ENCODE results near the gene AGAP1. TPM values are rescaled to one million over a fixed set of nuclear protein-coding genes. Genes with fewer than 3 reads are reported as not detected.

AGAP1 gene
- total RNA-seq, 1 donor, result 18.5 TPM

DNA sequence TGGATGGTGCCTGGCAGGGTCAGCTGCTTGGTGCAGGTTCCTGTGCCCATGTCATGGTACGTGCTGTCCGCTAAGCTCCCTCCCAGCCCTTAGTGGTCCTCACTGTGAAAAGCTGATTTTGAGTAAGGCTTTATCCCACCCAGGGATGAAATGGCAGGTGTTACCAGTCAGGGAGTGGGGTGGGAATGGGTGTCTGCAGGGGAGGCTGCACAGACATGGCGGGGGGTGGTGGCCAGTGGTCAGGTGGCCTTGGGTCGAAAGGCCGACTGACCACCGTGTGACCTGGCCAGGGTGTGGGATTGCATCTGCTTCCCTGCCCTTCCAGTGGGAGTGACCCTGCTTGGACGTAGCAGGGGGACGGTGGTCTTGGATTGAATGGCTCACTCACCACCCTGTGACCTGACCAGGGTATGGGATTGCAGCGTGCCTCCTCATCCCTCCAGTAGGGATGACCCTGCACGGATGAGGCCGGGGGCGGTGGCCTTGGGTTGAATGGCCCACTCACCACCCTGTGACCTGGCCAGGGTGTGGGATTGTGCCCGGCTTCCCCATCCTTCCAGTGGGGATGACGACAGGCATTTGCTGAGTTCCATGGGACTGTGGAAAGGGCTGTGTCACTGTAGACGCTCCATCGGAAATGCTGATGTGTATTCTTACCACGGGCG, 29.8 kb downstream of the AGAP1 start:
- H4K20me1 ChIP-seq (ENCODE audit: insufficient read depth, low read length), result peaks cover 52% of the 10 kb centered on the region
- no peak overlapping the region for H3K4me3 ChIP-seq (ENCODE audit: insufficient read depth, low read length)
- no peak overlapping the region for H3K27ac ChIP-seq (ENCODE audit: low read depth, low read length)
- TF ChIP-seq, protein P1, sequence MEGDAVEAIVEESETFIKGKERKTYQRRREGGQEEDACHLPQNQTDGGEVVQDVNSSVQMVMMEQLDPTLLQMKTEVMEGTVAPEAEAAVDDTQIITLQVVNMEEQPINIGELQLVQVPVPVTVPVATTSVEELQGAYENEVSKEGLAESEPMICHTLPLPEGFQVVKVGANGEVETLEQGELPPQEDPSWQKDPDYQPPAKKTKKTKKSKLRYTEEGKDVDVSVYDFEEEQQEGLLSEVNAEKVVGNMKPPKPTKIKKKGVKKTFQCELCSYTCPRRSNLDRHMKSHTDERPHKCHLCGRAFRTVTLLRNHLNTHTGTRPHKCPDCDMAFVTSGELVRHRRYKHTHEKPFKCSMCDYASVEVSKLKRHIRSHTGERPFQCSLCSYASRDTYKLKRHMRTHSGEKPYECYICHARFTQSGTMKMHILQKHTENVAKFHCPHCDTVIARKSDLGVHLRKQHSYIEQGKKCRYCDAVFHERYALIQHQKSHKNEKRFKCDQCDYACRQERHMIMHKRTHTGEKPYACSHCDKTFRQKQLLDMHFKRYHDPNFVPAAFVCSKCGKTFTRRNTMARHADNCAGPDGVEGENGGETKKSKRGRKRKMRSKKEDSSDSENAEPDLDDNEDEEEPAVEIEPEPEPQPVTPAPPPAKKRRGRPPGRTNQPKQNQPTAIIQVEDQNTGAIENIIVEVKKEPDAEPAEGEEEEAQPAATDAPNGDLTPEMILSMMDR (IDR thresholded peaks at IDR 0.05; ENCODE audit: extremely low read depth, low read depth, low read length), result no peak
- H3K4me2 ChIP-seq (ENCODE audit: insufficient read depth, low read length), result no peak overlapping the region
- no peaks in the 10 kb centered on the region for H3K4me1 ChIP-seq (ENCODE audit: insufficient read depth, low read length)
- H3K36me3 ChIP-seq (ENCODE audit: insufficient read depth, low read length), result no peaks in the 10 kb centered on the region
- no peaks in the 10 kb centered on the region for H3K9me3 ChIP-seq (ENCODE audit: low read depth, low read length)
- H3K79me2 ChIP-seq (ENCODE audit: insufficient read depth, low read length), result peaks cover 83% of the 10 kb centered on the region
- no peaks in the 10 kb centered on the region for H3K27me3 ChIP-seq (ENCODE audit: insufficient read depth, low read length)
- DNase-seq (ENCODE audit: insufficient read length, low spot score, missing footprints), result no peak
- no peak overlapping the region for H2AFZ ChIP-seq (ENCODE audit: low read length)

DNA sequence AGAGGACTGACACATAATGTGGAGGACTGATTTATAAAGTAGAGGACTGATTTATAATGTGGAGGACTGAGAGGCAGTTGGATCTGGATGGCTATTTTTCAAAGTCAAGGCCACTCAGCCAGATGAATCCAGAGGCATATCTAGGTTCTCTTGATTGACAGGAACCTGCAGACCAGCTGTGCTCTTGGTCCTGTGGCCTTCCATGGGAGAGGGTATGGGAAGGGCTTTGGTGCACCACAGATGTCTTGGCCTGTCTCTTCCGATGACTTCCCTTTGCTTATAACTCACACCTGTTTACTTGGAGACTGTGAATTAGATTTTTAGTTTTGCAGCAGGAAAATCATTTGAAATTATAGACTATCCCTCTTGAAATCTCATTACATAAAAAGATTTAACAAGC, 32.3 kb downstream of the AGAP1 start:
- Histone ChIP-seq H3K4me1 (ENCODE audit: insufficient read depth, low read length) (no peaks in the 10 kb centered on the region), H3K4me2 (ENCODE audit: insufficient read depth, low read length) (no peak overlapping the region), H3K27ac (ENCODE audit: low read depth, low read length) (no peak overlapping the region), H3K79me2 (ENCODE audit: insufficient read depth, low read length) (peaks cover 89% of the 10 kb centered on the region), H3K27me3 (ENCODE audit: insufficient read depth, low read length) (no peaks in the 10 kb centered on the region), H3K36me3 (ENCODE audit: insufficient read depth, low read length) (no peaks in the 10 kb centered on the region), H3K9me3 (ENCODE audit: low read depth, low read length) (no peaks in the 10 kb centered on the region), H4K20me1 (ENCODE audit: insufficient read depth, low read length) (peaks cover 61% of the 10 kb centered on the region), H2AFZ (ENCODE audit: low read length) (no peak overlapping the region), H3K4me3 (ENCODE audit: insufficient read depth, low read length) (no peak overlapping the region)
- TF ChIP-seq, protein P1 (IDR thresholded peaks at IDR 0.05; ENCODE audit: extremely low read depth, low read depth, low read length), result no peak
- DNase-seq (ENCODE audit: insufficient read length, low spot score, missing footprints), result no peak

DNA sequence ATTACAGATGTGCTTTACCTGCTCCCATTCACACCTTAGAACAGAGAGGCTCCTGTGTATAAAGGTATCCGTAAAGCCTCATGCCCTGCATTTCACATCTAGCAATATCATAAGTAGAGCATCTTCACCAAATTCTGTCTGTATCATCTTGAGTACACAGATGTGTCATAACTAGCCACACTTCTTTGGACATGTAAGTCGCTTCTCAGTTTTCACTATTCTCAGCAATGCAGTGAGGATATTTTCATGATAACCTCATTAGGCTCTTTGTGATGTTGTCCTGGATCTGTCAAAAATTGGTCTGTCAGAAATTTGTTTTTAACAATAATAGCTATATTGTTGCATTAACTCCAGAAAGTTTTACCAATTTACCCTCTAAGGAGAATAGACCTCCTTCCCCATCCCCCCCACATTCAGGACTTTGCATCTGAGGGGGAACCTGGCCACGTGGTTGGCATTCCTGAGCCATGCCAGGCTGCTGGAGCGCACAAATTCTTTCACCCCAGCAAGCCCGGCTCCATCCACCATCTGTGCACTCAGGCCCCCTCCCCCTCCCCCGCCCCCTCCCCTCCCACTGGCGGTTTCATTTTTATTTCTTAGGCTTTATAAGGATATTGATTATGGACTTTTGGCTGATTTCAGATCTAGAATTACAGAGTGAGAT, 34.1 kb downstream of the AGAP1 start:
- Histone ChIP-seq H4K20me1 (ENCODE audit: insufficient read depth, low read length) (peaks cover 49% of the 10 kb centered on the region), H3K27ac (ENCODE audit: low read depth, low read length) (no peak overlapping the region), H3K4me3 (ENCODE audit: insufficient read depth, low read length) (no peak overlapping the region), H3K36me3 (ENCODE audit: insufficient read depth, low read length) (no peaks in the 10 kb centered on the region), H3K27me3 (ENCODE audit: insufficient read depth, low read length) (no peaks in the 10 kb centered on the region), H3K9me3 (ENCODE audit: low read depth, low read length) (no peaks in the 10 kb centered on the region), H3K79me2 (ENCODE audit: insufficient read depth, low read length) (peaks cover 84% of the 10 kb centered on the region), H3K4me1 (ENCODE audit: insufficient read depth, low read length) (no peaks in the 10 kb centered on the region), H3K4me2 (ENCODE audit: insufficient read depth, low read length) (no peak overlapping the region), H2AFZ (ENCODE audit: low read length) (no peak overlapping the region)
- peak; percentile 80 for DNase-seq (ENCODE audit: insufficient read length, low spot score, missing footprints)
- TF ChIP-seq, protein P1 (IDR thresholded peaks at IDR 0.05; ENCODE audit: extremely low read depth, low read depth, low read length), result no peak

DNA sequence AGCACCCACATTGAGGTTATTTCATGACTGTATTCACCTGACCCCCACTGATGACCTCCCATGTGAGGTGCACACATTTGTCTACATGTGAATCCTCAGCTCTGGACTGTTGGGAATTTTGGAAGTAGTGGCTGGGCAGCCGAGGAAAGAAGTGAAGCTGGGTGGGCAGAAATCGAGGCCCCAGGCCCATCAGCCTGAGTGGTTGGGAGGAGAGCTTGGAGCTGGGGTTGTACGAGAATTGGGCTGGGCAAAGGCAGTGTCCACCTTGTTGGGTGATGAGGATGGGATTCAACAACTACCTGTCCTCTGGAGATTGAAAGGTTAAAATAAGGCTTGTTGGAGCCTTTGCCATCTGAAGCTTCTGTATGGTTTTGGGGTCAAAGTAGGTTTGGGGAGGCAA, 35.8 kb downstream of the AGAP1 start:
- TF ChIP-seq, protein P1 (IDR thresholded peaks at IDR 0.05; ENCODE audit: extremely low read depth, low read depth, low read length), result no peak
- Histone ChIP-seq H3K4me2 (ENCODE audit: insufficient read depth, low read length) (no peak overlapping the region), H3K27me3 (ENCODE audit: insufficient read depth, low read length) (no peaks in the 10 kb centered on the region), H3K36me3 (ENCODE audit: insufficient read depth, low read length) (no peaks in the 10 kb centered on the region), H4K20me1 (ENCODE audit: insufficient read depth, low read length) (peaks cover 44% of the 10 kb centered on the region), H2AFZ (ENCODE audit: low read length) (no peak overlapping the region), H3K27ac (ENCODE audit: low read depth, low read length) (no peak overlapping the region), H3K9me3 (ENCODE audit: low read depth, low read length) (no peaks in the 10 kb centered on the region), H3K4me3 (ENCODE audit: insufficient read depth, low read length) (no peak overlapping the region), H3K4me1 (ENCODE audit: insufficient read depth, low read length) (no peaks in the 10 kb centered on the region), H3K79me2 (ENCODE audit: insufficient read depth, low read length) (peaks cover 84% of the 10 kb centered on the region)
- DNase-seq (ENCODE audit: insufficient read length, low spot score, missing footprints), result no peak
